GM12878 (cell line): Measurements from ENCODE around the gene GPATCH3. TPM values are rescaled to one million over a fixed set of nuclear protein-coding genes. Genes with fewer than 3 reads are reported as not detected.
A peak's percentile ranks its signal among the peaks of the same experiment; 100 is the strongest.

ENCODE experiments used
- ATAC-seq: fragments of 200-7000 bp; cut with Tn5 transposase; 3 replicates; pipeline ENCODE4 v1.9.1; 2020; ENCODE audit warnings: mild to moderate bottlenecking, moderate library complexity
- BruUV-seq: library from RNA; stranded (reverse); fragments of 400-500 nt; replicated peaks from 2 replicates; lab custom pipeline; 2021; lab: Mats Ljungman, UMichigan
- CTCF ChIA-PET: fragments of 300-600 bp; sonication (Branson Sonifier 250); formaldehyde crosslinking; extraction: SDS; loops from one replicate; lab custom pipeline; 2021; ENCODE audit warnings: inconsistent platforms; lab: Yijun Ruan, JAX
- POLR2A ChIA-PET: fragments of 350-600 bp; formaldehyde crosslinking; extraction: SDS; loops from one replicate; lab custom pipeline; 2021; ENCODE audit warnings: inconsistent platforms; lab: Charles Lee
- RAD21 ChIA-PET: fragments of 300-600 bp; sonication (Branson Sonifier 250); formaldehyde crosslinking; loops from one replicate; lab custom pipeline; 2023; ENCODE audit warnings: antibody characterized with exemption; ENCODE audit not compliant: unreplicated experiment; lab: Charles Lee
- SMC1A ChIA-PET: fragments of 300-600 bp; sonication (Branson Sonifier 250); formaldehyde crosslinking; loops from one replicate; lab custom pipeline; 2023; ENCODE audit not compliant: unreplicated experiment, uncharacterized antibody; lab: Charles Lee
- DNase-seq: peaks from one replicate; pipeline ENCODE4 v3.0.0-alpha.2; 2011; ENCODE audit warnings: low read depth, low spot score
- FAIRE-seq: peaks from 3 replicates; lab custom pipeline; 2011; peaks lifted over from hg19 to GRCh38; lab: Jason Lieb, UNC
- H2AFZ ChIP-seq: 2 replicates; pipeline ENCODE4 v1.6.0; 2011; ENCODE audit warnings: low read depth, low read length, control low read depth; ENCODE audit not compliant: control insufficient read depth
- H3K27ac ChIP-seq: 2 replicates; pipeline ENCODE4 v1.5.1; 2011; ENCODE audit warnings: control low read depth; ENCODE audit not compliant: control insufficient read depth, insufficient read depth
- H3K27me3 ChIP-seq, 2 experiments: replicated peaks in 1 of 2; 2 replicates each; pipeline versions ENCODE4 v1.6.0 to v1.6.1; 2011; ENCODE audit warnings: low read length in 1 of 2; ENCODE audit not compliant: control insufficient read depth in 2 of 2, insufficient read depth in 2 of 2
- H3K36me3 ChIP-seq, 2 experiments: 2 replicates each; pipeline ENCODE4 v1.5.1; 2011; ENCODE audit warnings: low read length in 1 of 2; ENCODE audit not compliant: control insufficient read depth in 2 of 2, insufficient read depth in 2 of 2
- H3K4me1 ChIP-seq: 2 replicates; pipeline ENCODE4 v1.6.1; 2011; ENCODE audit warnings: mild to moderate bottlenecking, low read length, moderate library complexity, mixed read lengths; ENCODE audit not compliant: control insufficient read depth, insufficient read depth
- H3K4me2 ChIP-seq: 2 replicates; pipeline ENCODE4 v1.6.0; 2011; ENCODE audit warnings: control low read depth; ENCODE audit not compliant: control insufficient read depth, insufficient read depth
- H3K4me3 ChIP-seq: fragments of 200-600 bp; sonication (generic); 2 replicates; pipeline ENCODE4 v1.5.1; 2016
- H3K79me2 ChIP-seq: 2 replicates; pipeline ENCODE4 v1.6.0; 2011; ENCODE audit warnings: low read length; ENCODE audit not compliant: control insufficient read depth, insufficient read depth
- H3K9ac ChIP-seq: 2 replicates; pipeline ENCODE4 v1.8.0; 2011; ENCODE audit warnings: low read length, control low read depth, mixed read lengths; ENCODE audit not compliant: control insufficient read depth, insufficient read depth
- H3K9me3 ChIP-seq: replicated peaks from 3 replicates; pipeline ENCODE4 v1.5.1; 2011; ENCODE audit warnings: mild to moderate bottlenecking, low read length; ENCODE audit not compliant: control insufficient read depth, insufficient read depth
- H4K20me1 ChIP-seq: 2 replicates; pipeline ENCODE4 v1.6.0; 2011; ENCODE audit not compliant: control insufficient read depth, insufficient read depth
- BCL11A ChIP-seq: IDR thresholded peaks from 2 replicates; pipeline ENCODE4 v1.6.1; 2011; ENCODE audit warnings: low read depth, low read length
- BHLHE40 ChIP-seq, 2 experiments: fragments of 450-650 bp in 1 of 2; IDR thresholded peaks; 2 replicates each; pipeline ENCODE4 v1.6.1; 2011 to 2017; ENCODE audit warnings: low read depth in 2 of 2, borderline replicate concordance in 1 of 2, improper control_type of control experiment in 1 of 2, low read length in 1 of 2, mild to moderate bottlenecking in 1 of 2
- CBFB ChIP-seq: IDR thresholded peaks from 2 replicates; pipeline ENCODE4 v1.6.1; 2016; ENCODE audit warnings: antibody characterized with exemption, low read depth
- CBX3 ChIP-seq: fragments of 200-600 bp; sonication (generic); IDR thresholded peaks from 2 replicates; pipeline ENCODE4 v1.6.1; 2016; ENCODE audit warnings: low read depth, borderline replicate concordance
- DPF2 ChIP-seq: fragments of 450-650 bp; IDR thresholded peaks from 2 replicates; pipeline ENCODE4 v1.6.1; 2017; ENCODE audit warnings: mild to moderate bottlenecking
- HCFC1 ChIP-seq: fragments of 150-350 bp; IDR thresholded peaks from 2 replicates; pipeline ENCODE4 v1.6.1; 2014; ENCODE audit warnings: low read length
- MLLT1 ChIP-seq: fragments of 450-650 bp; IDR thresholded peaks from 2 replicates; pipeline ENCODE4 v1.6.1; 2016; ENCODE audit warnings: mild to moderate bottlenecking
- MTA3 ChIP-seq: IDR thresholded peaks from 2 replicates; pipeline ENCODE4 v1.6.1; 2012; ENCODE audit warnings: low read length, inconsistent platforms, borderline replicate concordance
- NBN ChIP-seq: fragments of 450-650 bp; IDR thresholded peaks from 2 replicates; pipeline ENCODE4 v1.6.1; 2016
- NFIC ChIP-seq: IDR thresholded peaks from 2 replicates; pipeline ENCODE4 v1.6.1; 2012; ENCODE audit warnings: low read depth, mild to moderate bottlenecking, inconsistent platforms, low read length, moderate library complexity
- NFYB ChIP-seq: IDR thresholded peaks from 2 replicates; pipeline ENCODE4 v1.6.1; 2011; ENCODE audit warnings: low read depth, mild to moderate bottlenecking, low read length, improper control_type of control experiment, moderate library complexity; ENCODE audit not compliant: insufficient read depth
- RUNX3 ChIP-seq: IDR thresholded peaks from 2 replicates; pipeline ENCODE4 v1.6.1; 2012; ENCODE audit warnings: low read length, inconsistent platforms
- SPI1 ChIP-seq: IDR thresholded peaks from 2 replicates; pipeline ENCODE4 v1.6.1; 2011; ENCODE audit warnings: low read depth, mild to moderate bottlenecking, low read length, moderate library complexity, borderline replicate concordance; ENCODE audit not compliant: insufficient read depth
- TARDBP ChIP-seq: IDR thresholded peaks from 2 replicates; pipeline ENCODE4 v1.6.1; 2016; ENCODE audit warnings: borderline replicate concordance
- USF1 ChIP-seq: IDR thresholded peaks from 2 replicates; pipeline ENCODE4 v1.6.1; 2011; ENCODE audit warnings: borderline replicate concordance, low read depth, mild to moderate bottlenecking, moderate library complexity, mixed read lengths, low read length; ENCODE audit not compliant: insufficient read depth; ENCODE audit errors: extremely low read length
- WRNIP1 ChIP-seq: IDR thresholded peaks from 2 replicates; pipeline ENCODE4 v1.6.1; 2011; ENCODE audit warnings: low read depth, low read length, improper control_type of control experiment, borderline replicate concordance
- YY1 ChIP-seq: IDR thresholded peaks from 2 replicates; pipeline ENCODE4 v1.6.1; 2011; ENCODE audit warnings: low read depth, mild to moderate bottlenecking, low read length
- ZBED1 ChIP-seq: IDR thresholded peaks from 2 replicates; pipeline ENCODE4 v1.6.1; 2016; ENCODE audit warnings: borderline replicate concordance
- ZNF274 ChIP-seq: IDR thresholded peaks from one replicate; pipeline ENCODE4 v1.8.0; 2011; ENCODE audit not compliant: insufficient read length, insufficient read depth
- WGBS: methylation state at CpG from one replicate; pipeline ENCODE4 v1.1.6; 2016; ENCODE audit warnings: low lambda C conversion rate; ENCODE audit not compliant: insufficient replicate concordance, insufficient coverage; ENCODE audit errors: missing lambda C conversion rate; 5-methylcytosine and 5-hydroxymethylcytosine counted together
- in situ Hi-C: fragments of 300-500 bp; cut with MboI; formaldehyde crosslinking; loops from 9 replicates; pipeline ENCODE4 v1.14.3; 2018; ENCODE audit warnings: mixed read lengths
- intact Hi-C: fragments of 100-400 bp; cut with micrococcal nuclease; formaldehyde crosslinking; loops from one replicate; pipeline ENCODE4 v1.14.2; 2022; ENCODE audit not compliant: unreplicated experiment
- polyA plus RNA-seq, 11 experiments: library from polyadenylated mRNA; depleted of rRNA in 4 of 11; unstranded in 6 of 11; stranded (reverse) in 5 of 11; fragments of >200 nt; fragmentation: Nextera tagmentation in 4 of 11; fragmentation: Illumina TruSeq in 1 of 11; extraction: Ambion mirVana in 4 of 11; extraction: Trizol in 1 of 11; gene quantifications; 1 replicate in 1 of 11; 2 replicates in 10 of 11; pipeline versions ENCODE4 v1.2.1 to v1.2.3, GENCODE V29; 2011 to 2016; ENCODE audit warnings: inconsistent platforms in 2 of 11, missing spikeins in 2 of 11, low read depth in 1 of 11
- total RNA-seq, 4 experiments: library from RNA; depleted of rRNA in 3 of 4; stranded (reverse); fragments of >200 nt in 3 of 4; fragmentation: Illumina TruSeq in 1 of 4; extraction: Trizol in 1 of 4; gene quantifications; 2 replicates each; pipeline versions ENCODE4 v1.2.1 to v1.2.3, GENCODE V29; 2013 to 2021

The GPATCH3 gene
- total and polyA plus RNA-seq, 10 of the 15 experiments (the other 5 are each of a cell fraction or from before 2014, with no cell fraction given), result 0.56 to 13.4 (median 8.7) TPM

- no TSS peak for BruUV-seq
- ATAC-seq, result peak; percentile 98
- RAD21 ChIA-PET, result interaction anchor here (0.5 to 2.0 kb wide), 7 partner anchors 11 to 389 kb away, joined by 3 to 12 read pairs (median 3); partner anchors contain the start of genes GPATCH3 and PIGV
- TF ChIP-seq SPI1 (peak; percentile 73; the same call in 1 of the 2 replicates), HCFC1 (peak; percentile 39; the same call in 1 of the 2 replicates), YY1 (0 out of 2 replicates have a peak, but pooled peaks have one; percentile 41), ZNF274 (no peak), TARDBP (no peak), USF1 (no peak), CBX3 (no peak), RUNX3 (no peak; the same call in 1 of the 2 replicates), MTA3 (peak; percentile 75; the same call in 1 of the 2 replicates), NFIC (peak; percentile 13; the same call in 1 of the 2 replicates), NFYB (no peak), DPF2 (peak; percentile 20; the same call in 1 of the 2 replicates), NBN (no peak), BCL11A (no peak), CBFB (peak; percentile 47; the same call in 1 of the 2 replicates), BHLHE40 (IDR thresholded peaks at IDR 0.05; ENCODE audit: borderline replicate concordance in 1 of 2, low read depth in 2 of 2, low read length in 1 of 2) (peak in 1 of 2 experiments; percentile 29; a peak in 1 of 4 replicates), ZBED1 (0 out of 2 replicates have a peak, but pooled peaks have one; percentile 37), MLLT1 (no peak), WRNIP1 (no peak)
These were observed 10.5 kb downstream of the GPATCH3 start, which contains the start of gene GPN2 for GRCh38 chr1:26889551-26890466. GPN2 (minus strand) TSS chr1:26890283; CDS start chr1:26890096, 187 bp downstream.

More at GRCh38 chr1:26889551-26890466, 10.5 kb downstream of the GPATCH3 start, which contains the start of gene GPN2:
- H3K4me1 ChIP-seq, result peaks cover 9% of the 10 kb centered on the region
- H3K4me2 ChIP-seq, result peak within 1 kb of the TSS; percentile 99
- DNase-seq, result peak; percentile 46
- SMC1A ChIA-PET, result interaction anchor here (0.6 to 4.4 kb wide), 9 partner anchors 8 to 287 kb away, joined by 3 to 18 read pairs (median 3); partner anchors contain the start of gene GPATCH3
- H3K27me3 ChIP-seq, result no peaks in the 10 kb centered on the region
- H2AFZ ChIP-seq, result peak within 1 kb of the TSS; percentile 71
- intact Hi-C loops (no loop called here), in situ Hi-C loops (no loop called here)
- POLR2A ChIA-PET, result interaction anchor here (0.5 to 3.1 kb wide), 7 partner anchors 10 to 265 kb away, joined by 3 to 33 read pairs (median 7); partner anchors contain the start of genes GPATCH3 and SLC9A1
- no peaks in the 10 kb centered on the region for H3K9me3 ChIP-seq
- CTCF ChIA-PET, result interaction anchor here (0.6 to 4.8 kb wide), 11 partner anchors 9 to 359 kb away, joined by 3 to 31 read pairs (median 6); partner anchors contain the start of gene GPATCH3
- H3K79me2 ChIP-seq, result peaks cover 23% of the 10 kb centered on the region
- peak; percentile 91 for FAIRE-seq
- H3K27ac ChIP-seq, result peak within 1 kb of the TSS; percentile 82
- H4K20me1 ChIP-seq, result 0 out of 2 replicates have a peak, but pooled peaks cover 3% of the 10 kb centered on the region
- H3K4me3 ChIP-seq, result peak within 1 kb of the TSS; percentile 96
- peak within 1 kb of the TSS; percentile 92 for H3K9ac ChIP-seq
- H3K36me3 ChIP-seq, result peaks cover 9 to 14% of the 10 kb centered on the region in 2 experiments
- WGBS, result 1% methylated on average over 89 of the region's 89 CpGs
